ENCODE data around the gene AHNAK2. TPM values are rescaled to one million over a fixed set of nuclear protein-coding genes. Genes with fewer than 3 reads are reported as not detected.
"Not testable (repeated sequence)": the region's sequence is repeated elsewhere in the genome, so short reads cannot be mapped to it uniquely, and the experiment has no call there.

AHNAK2 gene
- 5.5 TPM for total RNA-seq

DNA sequence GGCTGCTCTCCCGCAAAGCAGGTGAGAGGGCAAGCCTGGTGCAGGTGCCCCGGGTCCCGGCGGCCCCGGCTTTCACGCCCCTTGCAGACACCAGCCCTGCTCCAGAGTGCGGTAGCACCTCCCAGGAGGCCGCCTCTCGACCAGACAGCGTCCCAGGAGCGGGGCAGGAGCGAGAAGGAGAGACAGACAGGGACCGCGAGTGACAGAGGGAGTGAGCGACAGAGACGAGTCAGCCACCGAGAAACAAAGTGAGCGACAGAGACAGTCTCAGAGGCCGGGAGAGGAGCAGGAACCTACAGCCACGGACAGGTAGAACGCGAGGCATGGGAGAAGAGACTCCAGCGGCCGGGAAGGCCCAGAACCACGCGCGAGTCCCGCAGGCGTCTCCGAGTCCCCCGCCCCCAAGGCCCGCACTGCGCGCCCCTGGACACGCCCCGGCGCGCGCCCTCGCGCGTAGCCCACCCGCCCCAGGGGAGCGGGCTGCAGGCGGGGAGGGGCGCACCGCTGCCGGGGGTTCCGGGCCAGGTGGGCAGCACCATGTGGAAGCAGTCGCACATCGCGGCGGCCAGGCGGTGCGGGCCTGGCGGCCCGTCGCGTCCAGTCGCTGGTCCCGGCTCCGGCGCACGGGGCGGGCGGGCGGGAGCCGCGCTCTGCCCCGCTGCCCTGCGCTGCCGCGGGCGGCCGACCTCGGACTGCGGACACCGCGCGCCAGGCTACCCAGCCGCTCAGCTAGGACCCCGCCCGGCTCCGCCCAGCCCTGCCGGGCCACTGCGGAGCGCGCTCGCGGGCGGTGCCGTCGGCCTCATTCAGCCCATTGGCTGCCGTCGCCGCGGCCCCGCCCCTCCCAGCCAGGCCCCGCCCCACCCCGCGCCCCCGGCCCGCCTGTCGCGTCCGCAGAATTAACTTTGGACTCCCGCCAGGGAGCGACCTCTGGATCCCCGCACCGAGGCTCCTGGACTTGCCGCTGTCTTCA is at the start of gene AHNAK2:
Gene AHNAK2 (minus strand): TSS at position 694 of the 973 bp plus-strand sequence. CDS start 137 bp downstream, at position 557.
- DNase-seq (ENCODE audit: low spot score) = peak; percentile 83
- peak; percentile 76 for ATAC-seq

DNA sequence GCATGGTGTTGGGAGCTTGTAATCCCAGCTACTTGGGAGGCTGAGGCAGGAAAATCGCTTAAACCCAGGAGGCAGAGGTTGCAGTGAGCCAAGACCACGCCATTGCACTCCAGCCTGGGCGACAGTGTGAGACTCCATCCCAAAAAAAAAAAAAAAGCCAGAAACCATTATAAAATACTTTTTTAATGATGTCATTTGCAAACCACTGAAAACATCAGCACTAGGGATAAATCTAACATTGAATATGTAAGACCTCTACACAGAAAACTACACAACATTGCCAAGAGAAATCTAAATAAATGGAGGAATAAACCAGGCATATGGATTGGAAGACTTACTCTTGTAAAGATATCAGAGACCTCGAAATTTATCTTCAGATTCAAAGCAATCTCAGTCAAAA is 49.5 kb upstream of the AHNAK2 start:
- ATAC-seq; DNase-seq (ENCODE audit: low spot score): not testable (repeated sequence)

DNA sequence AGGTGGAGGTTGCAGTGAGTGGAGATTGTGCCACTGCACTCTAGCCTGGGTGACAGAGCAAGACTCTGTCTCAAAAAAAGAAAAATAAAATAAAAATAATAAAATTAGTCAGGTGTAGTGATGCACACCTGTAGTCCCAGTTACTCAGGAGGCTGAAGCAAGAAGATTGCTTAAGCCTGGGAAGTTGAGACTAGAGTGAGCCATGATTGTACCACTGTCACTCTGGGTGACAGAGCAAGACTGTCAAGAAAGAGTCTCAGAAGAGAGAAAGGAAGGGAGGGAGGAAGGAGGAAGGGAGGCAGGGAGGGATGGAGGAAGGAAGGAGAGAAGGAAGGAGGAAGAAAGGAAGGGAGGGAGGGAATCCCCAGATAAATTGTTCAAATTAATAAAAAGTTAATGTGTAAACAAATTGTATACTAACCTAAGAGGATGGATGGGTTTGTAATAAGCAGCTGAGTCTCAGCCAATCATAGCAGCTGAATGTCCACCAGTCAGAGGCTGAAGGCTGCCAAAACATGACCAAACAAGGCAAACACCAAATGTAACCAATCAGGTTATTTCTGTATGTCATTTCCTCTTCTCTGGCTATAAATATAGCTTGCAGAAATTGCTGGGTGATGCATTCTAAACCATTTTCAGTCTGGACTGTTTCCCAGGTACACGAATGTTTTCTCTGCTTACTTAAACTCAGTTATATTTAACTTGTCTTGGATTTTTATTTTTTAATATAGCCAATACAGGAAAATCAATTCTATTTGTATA is 48.8 kb upstream of the AHNAK2 start:
- no peak for ATAC-seq
- DNase-seq (ENCODE audit: low spot score) = no peak

DNA sequence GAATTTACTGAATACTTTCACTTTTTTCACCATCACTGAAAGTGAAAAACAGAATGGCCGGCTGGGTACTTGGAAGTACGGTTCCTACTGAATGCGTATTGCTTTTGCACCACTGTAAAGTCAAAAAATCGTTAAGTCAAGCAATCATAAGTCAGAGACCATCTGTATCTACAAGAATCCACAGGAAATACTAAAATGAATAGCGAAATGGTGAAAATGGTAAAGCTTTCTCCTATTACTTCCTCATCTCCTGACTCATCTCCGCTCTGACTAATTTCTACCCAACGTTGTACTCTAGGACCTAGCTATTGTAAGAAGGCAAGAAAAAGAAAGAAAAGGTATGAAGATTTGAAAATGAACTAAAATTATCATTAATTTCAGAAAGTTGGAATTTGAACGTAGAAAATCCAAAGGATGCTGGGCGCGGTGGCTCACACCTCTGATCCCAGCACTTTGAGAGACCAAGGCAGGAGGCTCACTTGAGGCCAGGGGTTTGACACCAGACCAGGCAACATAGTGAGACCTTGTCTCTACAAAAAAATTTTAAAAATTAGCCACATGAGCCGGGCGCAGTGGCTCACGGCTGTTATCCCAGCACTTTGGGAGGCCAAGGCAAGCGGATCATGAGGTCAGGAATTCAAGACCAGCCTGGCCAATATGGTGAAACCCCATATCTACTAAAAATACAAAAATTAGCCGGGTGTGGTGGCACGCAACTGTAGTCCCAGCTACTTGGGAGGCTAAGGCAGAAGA is 48.0 kb upstream of the AHNAK2 start:
- ATAC-seq (no peak), DNase-seq (ENCODE audit: low spot score) (no peak)

DNA sequence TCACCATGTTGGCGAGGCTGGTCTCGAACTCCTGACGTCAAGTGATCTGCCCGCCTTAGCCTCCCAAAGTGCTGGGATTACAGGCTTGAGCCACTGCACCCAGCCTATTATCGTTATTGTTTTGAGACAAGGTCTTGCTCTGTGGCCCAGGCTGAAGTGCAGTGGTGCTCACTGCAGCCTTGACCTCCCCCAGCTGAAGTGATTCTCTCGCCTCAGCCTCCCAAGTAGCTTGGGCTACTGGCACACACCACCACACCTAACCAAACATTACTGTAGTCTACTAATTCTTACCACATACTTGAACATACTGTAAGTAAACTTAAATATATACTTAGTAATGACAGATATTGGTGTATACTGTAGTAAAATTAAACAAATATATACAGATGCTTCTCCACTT is 47.3 kb upstream of the AHNAK2 start:
- DNase-seq (ENCODE audit: low spot score) (no peak), ATAC-seq (no peak)

DNA sequence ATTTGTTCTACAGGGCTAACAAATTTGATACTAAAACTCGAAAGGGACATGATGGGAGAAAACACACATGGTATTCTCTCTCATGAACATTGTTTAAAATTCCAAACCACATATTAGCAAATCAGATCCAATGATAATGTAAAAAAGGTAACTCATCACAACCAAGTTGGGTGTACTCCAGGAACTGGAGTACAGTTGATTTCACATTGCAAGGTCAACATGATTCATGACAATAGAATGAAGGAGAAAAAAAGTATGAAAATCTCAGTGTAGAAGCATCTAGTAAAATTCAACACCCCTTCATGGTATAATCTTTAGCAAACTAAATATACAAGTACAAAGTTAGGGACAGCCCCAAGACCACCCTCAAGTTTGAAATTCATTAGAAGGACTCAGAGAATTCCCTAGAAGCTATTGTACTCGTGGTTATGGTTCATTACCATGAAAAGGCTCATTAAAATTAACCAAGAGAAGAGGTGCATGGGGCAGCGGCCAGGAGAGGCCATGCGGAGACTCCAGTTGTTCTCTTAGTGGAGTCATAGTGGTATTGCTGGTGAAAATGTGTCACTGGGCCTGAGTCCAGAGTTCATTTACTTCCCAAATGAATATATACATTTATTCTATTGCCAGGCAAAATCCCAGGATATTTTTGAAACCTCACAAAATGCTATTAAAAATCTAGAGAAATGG is 45.8 kb upstream of the AHNAK2 start:
- DNase-seq (ENCODE audit: low spot score) = no peak
- ATAC-seq = no peak

DNA sequence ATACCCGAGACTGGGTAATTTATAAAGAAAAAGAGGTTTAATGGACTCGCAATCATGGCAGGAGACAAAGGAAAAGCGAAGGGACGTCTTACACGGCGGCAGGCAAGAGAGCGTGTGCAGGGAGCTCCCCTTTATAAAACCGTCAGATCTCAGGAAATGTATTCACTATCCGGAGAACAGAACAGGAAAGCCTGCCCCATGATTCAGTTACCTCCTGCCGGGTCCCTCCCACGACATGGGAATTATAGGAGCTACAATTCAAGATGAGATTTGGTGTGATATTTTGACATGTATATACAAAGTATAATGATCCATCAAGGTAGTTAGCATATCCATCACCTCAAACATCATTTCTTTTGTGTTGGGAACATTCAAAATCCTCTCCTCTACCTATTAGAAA is 45.0 kb upstream of the AHNAK2 start:
- DNase-seq (ENCODE audit: low spot score) (no peak), ATAC-seq (no peak)

DNA sequence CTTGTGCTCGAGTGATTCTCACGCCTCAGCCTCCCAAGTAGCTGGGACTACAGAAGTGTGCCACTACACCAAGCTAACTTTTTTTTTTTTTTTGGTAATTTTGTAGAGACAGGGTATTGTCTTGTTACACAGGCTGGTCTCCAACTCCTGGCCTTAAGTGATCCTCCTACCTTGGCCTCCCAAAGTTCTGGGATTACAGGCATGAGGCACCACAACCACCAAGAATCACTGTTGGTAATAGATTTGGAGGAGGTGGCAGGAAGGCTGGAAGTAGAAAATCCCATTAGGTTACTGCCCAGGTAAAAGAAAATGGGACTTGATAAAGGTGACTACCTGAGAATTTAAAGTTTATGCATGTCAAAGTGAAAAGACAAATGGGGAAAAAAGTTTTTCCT is 44.1 kb upstream of the AHNAK2 start:
- DNase-seq (ENCODE audit: low spot score) = no peak
- ATAC-seq = no peak

DNA sequence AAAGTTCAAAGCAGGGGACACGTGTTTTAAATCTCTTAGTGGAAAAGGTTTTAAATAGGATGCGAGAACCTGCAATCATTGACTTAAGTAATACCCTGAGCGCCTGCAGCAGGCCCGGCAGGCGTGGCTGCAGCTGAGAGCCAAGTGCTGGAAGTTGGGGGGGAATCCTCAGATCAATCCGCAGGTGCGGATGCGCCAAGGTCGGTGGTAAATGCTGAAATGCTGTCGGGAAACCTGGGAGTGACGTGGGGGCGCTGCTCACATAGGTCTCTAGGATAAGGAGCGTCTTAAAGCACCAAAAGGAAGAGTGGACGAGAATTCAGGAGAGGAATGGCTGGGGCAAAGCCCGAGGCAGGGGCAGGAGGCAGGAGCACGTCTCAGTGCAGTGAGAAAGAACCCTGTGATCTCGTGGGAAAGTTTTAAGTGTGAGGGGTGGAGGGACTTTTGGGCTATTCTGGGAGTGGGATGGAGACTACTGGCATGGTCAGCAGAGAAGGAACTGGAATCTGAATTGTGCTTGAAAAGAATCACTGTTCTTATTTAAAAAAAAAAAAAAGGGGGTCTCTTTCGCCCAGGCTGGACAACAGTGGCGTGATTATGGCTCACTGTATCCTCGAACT is 43.6 kb upstream of the AHNAK2 start:
- ATAC-seq = no peak

DNA sequence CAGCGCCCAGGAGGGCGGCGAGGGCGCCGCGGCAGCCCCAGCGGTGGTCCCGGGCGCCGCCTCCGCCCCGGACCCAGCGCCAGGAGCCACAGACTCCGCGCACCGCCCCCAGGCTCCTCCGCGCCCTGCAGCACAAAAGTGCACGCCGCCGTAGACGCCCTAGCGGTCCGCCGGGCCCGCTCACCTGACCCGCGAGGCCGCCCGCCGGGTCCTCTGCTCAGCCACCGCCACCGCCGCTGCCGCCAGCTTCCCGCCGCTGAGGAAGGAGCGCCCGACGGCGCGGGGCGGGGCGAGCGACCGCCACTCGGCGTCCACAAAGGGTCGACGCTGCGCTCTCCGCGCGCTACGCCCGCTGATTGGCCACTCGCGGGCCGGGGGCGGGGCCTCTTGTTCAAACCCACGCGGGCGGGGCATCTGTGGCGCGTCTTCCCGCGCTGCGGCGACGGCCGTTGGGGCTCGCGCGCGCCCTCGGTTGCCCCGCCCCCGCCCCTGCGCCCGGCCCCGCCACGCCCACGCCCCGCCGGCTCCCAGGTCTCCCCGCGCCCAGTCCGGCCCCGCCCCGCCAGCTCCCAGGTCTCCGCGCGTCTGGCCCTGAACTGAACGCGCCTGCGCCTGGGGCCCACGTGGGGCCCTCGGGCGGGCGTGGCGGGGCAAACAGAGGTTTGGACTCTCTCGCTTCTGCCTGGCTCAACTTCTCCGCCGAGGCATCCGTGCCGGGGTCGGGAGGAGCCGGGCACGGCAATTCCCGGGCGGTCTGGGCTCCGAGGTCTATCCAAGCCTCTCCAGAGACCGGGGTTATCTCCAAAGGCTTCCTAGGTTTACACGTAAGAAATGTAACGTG is 42.9 kb upstream of the AHNAK2 start, which contains the start of gene CDCA4:
Gene CDCA4 (minus strand): TSS at position 269 of the 841 bp plus-strand sequence. CDS start 9,154 bp downstream, outside the sequence.
- ATAC-seq = peak; percentile 96
- peak; percentile 98 for DNase-seq (ENCODE audit: low spot score)

More for the DNA sequence above, 43.6 kb upstream of the AHNAK2 start:
- peak; percentile 51 for DNase-seq (ENCODE audit: low spot score)

DNA sequence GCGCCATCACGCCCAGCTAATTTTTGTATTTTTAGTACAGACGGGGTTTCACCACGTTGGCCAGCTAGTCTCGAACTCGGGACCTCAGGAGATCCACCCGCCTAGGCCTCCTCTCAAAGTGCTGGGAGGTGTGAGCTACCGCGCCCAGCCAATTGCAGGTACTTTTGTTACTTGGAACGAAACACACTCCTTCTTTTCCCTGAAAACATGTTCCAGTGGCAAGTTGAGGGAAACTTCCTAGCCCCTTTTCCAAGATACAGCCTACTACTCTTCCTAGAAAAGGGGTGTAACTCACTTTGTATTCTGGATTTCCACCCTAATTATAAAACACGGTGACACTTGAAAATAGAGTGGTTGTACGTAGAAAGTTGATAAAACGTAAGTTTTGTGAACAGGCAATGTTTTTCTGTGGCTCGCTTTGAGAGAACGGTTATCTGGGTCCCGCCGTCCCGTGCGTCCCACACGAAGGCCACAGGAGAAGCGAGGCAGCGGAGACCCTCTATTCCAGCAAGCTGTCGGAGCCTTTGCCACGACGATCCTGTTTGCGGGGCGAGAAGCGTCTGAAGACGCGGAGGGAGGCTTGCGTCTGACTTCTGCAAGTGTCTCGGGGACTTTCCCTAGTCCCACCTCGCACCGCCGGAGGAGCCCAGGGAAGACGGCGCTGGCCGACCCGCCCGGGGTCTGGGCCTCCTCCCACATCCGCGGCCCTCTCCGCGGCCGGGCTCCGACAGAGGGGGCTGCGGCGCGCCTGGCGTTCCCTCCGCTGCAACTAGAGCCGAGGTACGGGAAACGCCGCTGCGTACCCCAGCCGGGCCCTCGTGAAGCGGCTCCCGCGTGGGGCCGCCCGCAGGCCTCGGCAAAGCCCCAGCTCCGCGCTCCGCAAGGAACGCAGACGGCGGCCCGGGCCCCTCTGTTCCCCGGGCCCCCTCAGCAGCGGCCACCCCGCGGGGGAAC is 42.0 kb upstream of the AHNAK2 start:
- ATAC-seq (no peak), DNase-seq (ENCODE audit: low spot score) (peak; percentile 52)

DNA sequence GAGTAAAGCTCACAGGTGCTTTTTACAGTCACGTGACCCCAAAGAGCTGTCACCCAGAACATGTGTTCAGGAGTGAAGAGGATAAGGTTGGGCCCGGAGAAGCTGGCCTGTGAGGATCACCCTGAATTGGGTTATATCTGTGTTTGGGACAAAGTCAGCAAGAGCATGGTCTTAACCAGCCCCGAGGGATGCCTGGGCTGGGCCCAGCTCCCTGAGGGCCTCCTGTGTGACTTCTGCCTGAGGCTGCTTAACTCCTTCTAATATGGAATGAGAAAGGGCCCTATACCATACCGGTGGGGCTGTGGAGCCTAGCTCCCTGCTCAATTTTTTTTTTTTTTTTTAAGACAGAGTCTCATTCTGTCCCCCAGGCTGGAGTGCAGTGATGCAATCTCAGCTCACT is 40.2 kb upstream of the AHNAK2 start:
- DNase-seq (ENCODE audit: low spot score) (no peak), ATAC-seq (no peak)

DNA sequence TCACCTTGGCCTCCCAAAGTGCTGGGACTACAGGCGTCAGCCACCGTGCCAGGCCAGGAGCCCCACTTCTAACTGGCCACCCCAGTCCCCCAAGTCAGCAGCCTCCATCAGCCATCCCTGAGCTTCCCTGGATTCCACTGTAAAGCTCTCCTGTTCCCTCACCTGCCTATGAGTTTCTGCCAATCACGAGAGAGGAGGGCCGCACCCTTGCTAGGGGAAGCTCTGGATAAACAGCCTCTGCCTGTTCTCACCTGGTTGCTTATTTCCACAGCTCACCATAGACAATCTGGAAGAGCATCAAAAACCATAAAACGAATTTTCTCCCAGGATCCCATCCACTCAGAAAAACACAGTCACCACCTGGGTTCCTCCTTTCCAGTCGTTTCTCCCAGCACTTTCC is 37.7 kb upstream of the AHNAK2 start:
- ATAC-seq = no peak
- DNase-seq (ENCODE audit: low spot score) = no peak

DNA sequence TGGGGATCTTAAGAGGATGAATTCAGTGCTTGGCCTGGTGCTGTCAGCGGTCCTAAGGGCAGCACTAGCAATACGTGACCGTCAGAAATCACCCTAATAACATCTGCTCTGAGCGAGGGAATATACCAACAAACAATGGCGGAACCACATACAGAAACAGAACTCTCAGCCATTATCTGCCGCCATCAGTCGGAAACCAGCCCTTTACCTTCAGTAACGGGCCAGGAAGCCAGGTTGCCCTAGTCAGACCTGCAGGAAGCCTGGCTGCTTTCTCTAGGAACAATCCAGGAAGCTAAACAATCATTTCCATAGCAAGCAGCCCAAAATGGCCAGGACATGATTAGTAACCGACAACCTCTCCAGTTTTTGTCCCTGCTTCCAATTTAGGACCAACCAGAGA is 37.1 kb upstream of the AHNAK2 start:
- ATAC-seq (no peak), DNase-seq (ENCODE audit: low spot score) (no peak)

DNA sequence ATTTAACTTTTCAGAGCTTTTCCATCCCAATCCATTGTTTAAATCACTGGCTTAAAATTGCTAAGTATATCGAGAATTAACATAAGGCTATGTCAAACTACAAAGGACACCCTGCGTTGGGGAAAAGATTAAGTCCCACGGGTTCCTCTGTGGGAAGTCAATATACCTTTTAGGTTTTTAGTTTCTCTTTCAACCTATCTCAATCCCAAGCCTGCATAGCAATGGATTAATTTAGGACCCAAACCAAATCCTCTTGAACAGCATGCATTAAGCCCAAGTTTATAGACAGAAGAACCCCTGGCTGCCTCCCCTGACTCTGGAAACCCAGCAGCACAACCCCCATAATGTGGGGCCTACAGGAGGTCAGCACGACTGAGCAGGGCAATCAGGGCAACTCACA is 36.5 kb upstream of the AHNAK2 start:
- no peak for DNase-seq (ENCODE audit: low spot score)
- no peak for ATAC-seq

DNA sequence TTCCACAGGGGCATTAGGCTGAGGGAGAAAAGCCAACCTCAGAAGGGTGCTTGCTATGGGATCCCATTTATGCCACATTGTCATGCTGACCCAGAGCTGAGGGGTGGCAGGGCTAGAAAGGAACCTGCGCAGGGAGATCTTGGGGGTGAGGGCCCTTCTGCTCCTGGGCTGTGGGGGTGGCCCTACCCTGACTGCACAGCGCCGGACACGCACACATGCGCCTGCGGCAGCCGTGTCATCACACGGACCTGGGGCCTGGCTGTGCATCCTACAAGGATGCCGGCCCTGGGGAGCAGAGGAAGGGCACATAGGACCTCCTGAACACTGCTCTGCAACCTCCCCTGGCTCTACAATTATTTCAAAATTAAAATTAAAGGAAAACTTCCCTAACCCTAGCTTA is 35.9 kb upstream of the AHNAK2 start:
- ATAC-seq (no peak), DNase-seq (ENCODE audit: low spot score) (no peak)

DNA sequence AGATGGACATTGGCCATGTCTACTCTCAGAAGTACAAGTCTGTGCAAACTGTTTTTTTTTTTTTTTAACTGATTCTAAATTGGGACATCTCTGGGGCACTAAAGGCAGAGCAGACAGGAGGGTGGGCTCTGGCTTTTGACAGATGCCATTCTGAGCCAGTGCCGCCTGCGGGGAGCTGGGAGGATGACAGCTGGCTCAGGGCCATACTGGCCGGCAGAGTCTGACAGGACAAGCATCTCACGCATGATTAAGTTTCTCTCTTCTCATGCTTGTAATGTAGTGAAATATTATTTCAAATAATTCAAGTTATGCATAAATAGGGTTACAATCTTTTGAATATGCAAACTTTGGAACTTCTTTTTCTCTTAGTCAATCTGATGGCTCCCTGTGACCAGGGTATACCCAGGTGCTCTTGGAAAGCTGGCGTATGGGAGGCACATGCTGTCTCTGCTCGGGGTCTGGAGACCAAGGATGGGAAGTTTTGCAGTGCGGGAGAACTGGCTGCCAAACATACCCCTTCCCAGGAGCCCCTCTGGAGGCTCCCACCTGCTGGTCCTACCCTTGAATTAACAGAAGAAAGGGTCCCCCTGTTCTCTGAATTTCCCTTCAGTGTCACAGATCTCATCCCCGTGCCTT is 35.1 kb upstream of the AHNAK2 start:
- DNase-seq (ENCODE audit: low spot score) (no peak), ATAC-seq (no peak)
